KOPT-K1 (cell line): ENCODE results near the gene RAB3C.

Source experiments
- H3K27ac ChIP-seq: fragments of 200-600 bp; sonication (generic); 2 replicates; pipeline ENCODE4 v1.5.1; 2016; ENCODE audit warnings: antibody characterized with exemption, mild to moderate bottlenecking, low read depth, low read length; ENCODE audit not compliant: poor library complexity, severe bottlenecking
- H3K36me3 ChIP-seq: fragments of 200-600 bp; sonication (generic); 2 replicates; pipeline ENCODE4 v1.5.1; 2017; ENCODE audit warnings: antibody characterized with exemption, mild to moderate bottlenecking, low read length, moderate library complexity; ENCODE audit not compliant: insufficient read depth
- H3K9me3 ChIP-seq: fragments of 200-600 bp; sonication (generic); 2 replicates; pipeline ENCODE4 v1.5.1; 2017; ENCODE audit warnings: antibody characterized with exemption, low read length, mild to moderate bottlenecking; ENCODE audit not compliant: insufficient read depth, poor library complexity, severe bottlenecking

Gene RAB3C

GRCh38 chr5:58753446-58753845 lies 170.6 kb downstream of the RAB3C start:
- H3K9me3 ChIP-seq = no peaks in the 10 kb centered on the region
- H3K36me3 ChIP-seq = no peaks in the 10 kb centered on the region
- no peak overlapping the region for H3K27ac ChIP-seq

GRCh38 chr5:58754250-58754649 lies 171.4 kb downstream of the RAB3C start:
- Histone ChIP-seq H3K36me3 (no peaks in the 10 kb centered on the region), H3K27ac (no peak overlapping the region), H3K9me3 (no peaks in the 10 kb centered on the region)

GRCh38 chr5:58755397-58755796 lies 172.5 kb downstream of the RAB3C start:
- Histone ChIP-seq H3K9me3 (no peaks in the 10 kb centered on the region), H3K36me3 (no peaks in the 10 kb centered on the region), H3K27ac (no peak overlapping the region)

GRCh38 chr5:58759745-58760144 lies 176.9 kb downstream of the RAB3C start:
- Histone ChIP-seq H3K36me3 (no peaks in the 10 kb centered on the region), H3K27ac (peak overlapping the region; percentile 4), H3K9me3 (no peaks in the 10 kb centered on the region)

GRCh38 chr5:58760222-58760621 lies 177.3 kb downstream of the RAB3C start:
- Histone ChIP-seq H3K27ac (no peak overlapping the region), H3K36me3 (no peaks in the 10 kb centered on the region), H3K9me3 (no peaks in the 10 kb centered on the region)

- no peaks in the 10 kb centered on the region for H3K9me3 ChIP-seq
- no peaks in the 10 kb centered on the region for H3K36me3 ChIP-seq
- H3K27ac ChIP-seq = no peak overlapping the region
Measured at GRCh38 chr5:58761407-58761806, 178.5 kb downstream of the RAB3C start.

- no peaks in the 10 kb centered on the region for H3K36me3 ChIP-seq
- H3K27ac ChIP-seq = no peak overlapping the region
- no peaks in the 10 kb centered on the region for H3K9me3 ChIP-seq
Measured at GRCh38 chr5:58763390-58763789, 180.5 kb downstream of the RAB3C start.

GRCh38 chr5:58764199-58764598 lies 181.3 kb downstream of the RAB3C start:
- H3K27ac ChIP-seq = no peak overlapping the region
- no peaks in the 10 kb centered on the region for H3K9me3 ChIP-seq
- no peaks in the 10 kb centered on the region for H3K36me3 ChIP-seq

- Histone ChIP-seq H3K36me3 (no peaks in the 10 kb centered on the region), H3K9me3 (no peaks in the 10 kb centered on the region), H3K27ac (no peak overlapping the region)
Measured at GRCh38 chr5:58765058-58765457, 182.2 kb downstream of the RAB3C start.

GRCh38 chr5:58767104-58767503 lies 184.2 kb downstream of the RAB3C start:
- H3K9me3 ChIP-seq = no peaks in the 10 kb centered on the region
- H3K27ac ChIP-seq = no peak overlapping the region
- H3K36me3 ChIP-seq = no peaks in the 10 kb centered on the region

- Histone ChIP-seq H3K9me3 (no peaks in the 10 kb centered on the region), H3K27ac (no peak overlapping the region), H3K36me3 (no peaks in the 10 kb centered on the region)
Measured at GRCh38 chr5:58770136-58770535, 187.3 kb downstream of the RAB3C start.

GRCh38 chr5:58771796-58772195 lies 188.9 kb downstream of the RAB3C start:
- Histone ChIP-seq H3K9me3 (no peaks in the 10 kb centered on the region), H3K36me3 (no peaks in the 10 kb centered on the region), H3K27ac (no peak overlapping the region)

- Histone ChIP-seq H3K9me3 (no peaks in the 10 kb centered on the region), H3K36me3 (no peaks in the 10 kb centered on the region), H3K27ac (no peak overlapping the region)
Measured at GRCh38 chr5:58773744-58774441, 191.0 kb downstream of the RAB3C start.

GRCh38 chr5:58774937-58775336 lies 192.1 kb downstream of the RAB3C start:
- Histone ChIP-seq H3K36me3 (no peaks in the 10 kb centered on the region), H3K9me3 (peaks cover 4% of the 10 kb centered on the region), H3K27ac (no peak overlapping the region)

GRCh38 chr5:58775701-58776262 lies 192.9 kb downstream of the RAB3C start:
- Histone ChIP-seq H3K36me3 (no peaks in the 10 kb centered on the region), H3K27ac (no peak overlapping the region), H3K9me3 (peaks cover 4% of the 10 kb centered on the region)

- no peak overlapping the region for H3K27ac ChIP-seq
- peaks cover 4% of the 10 kb centered on the region for H3K9me3 ChIP-seq
Measured at GRCh38 chr5:58776559-58776958, 193.7 kb downstream of the RAB3C start.

More at GRCh38 chr5:58776559-58776958, 193.7 kb downstream of the RAB3C start:
- H3K36me3 ChIP-seq = no peaks in the 10 kb centered on the region
